SK-N-SH treated with all-trans-retinoic acid at 6 μM for 48 hours (cell line): ENCODE results near the gene RBP2.

Source experiments
- ATAC-seq: fragments of 200-7000 bp; cut with Tn5 transposase; 3 replicates; pipeline ENCODE4 v1.9.1; 2020; ENCODE audit warnings: mild to moderate bottlenecking, moderate library complexity
- ARNTL ChIP-seq: fragments of 450-650 bp; formaldehyde crosslinking; IDR thresholded peaks from 2 replicates; pipeline ENCODE4 v1.5.0; 2020; ENCODE audit warnings: low read depth, mild to moderate bottlenecking, moderate library complexity, borderline replicate concordance
- BACH2 ChIP-seq: fragments of 250-450 bp; sonication (Bioruptor Pico); IDR thresholded peaks from 2 replicates; pipeline ENCODE4 v1.9.0; 2021; ENCODE audit warnings: mild to moderate bottlenecking, borderline replicate concordance
- CSDC2 ChIP-seq: fragments of 250-450 bp; sonication (Bioruptor Pico); IDR thresholded peaks from 2 replicates; pipeline ENCODE4 v1.5.0; 2020; ENCODE audit warnings: mild to moderate bottlenecking, moderate library complexity
- CSRNP3 ChIP-seq: fragments of 250-450 bp; sonication (Bioruptor Pico); IDR thresholded peaks from 2 replicates; pipeline ENCODE4 v1.5.1; 2021; ENCODE audit warnings: mild to moderate bottlenecking, moderate library complexity
- ESRRG ChIP-seq: fragments of 250-450 bp; sonication (Bioruptor Pico); IDR thresholded peaks from 2 replicates; pipeline ENCODE4 v1.6.1; 2021; ENCODE audit warnings: mild to moderate bottlenecking
- GLIS3 ChIP-seq: fragments of 250-450 bp; sonication (Bioruptor Pico); IDR thresholded peaks from 2 replicates; pipeline ENCODE4 v1.5.0; 2020; ENCODE audit warnings: mild to moderate bottlenecking, moderate library complexity
- OSR1 ChIP-seq: fragments of 250-450 bp; sonication (Bioruptor Pico); IDR thresholded peaks from 2 replicates; pipeline ENCODE4 v1.8.0; 2022; ENCODE audit warnings: moderate library complexity, mild to moderate bottlenecking, inconsistent platforms
- POU6F1 ChIP-seq: fragments of 250-450 bp; sonication (Bioruptor Pico); IDR thresholded peaks from 2 replicates; pipeline ENCODE4 v1.8.0; 2021; ENCODE audit warnings: low read depth, mild to moderate bottlenecking, moderate library complexity, borderline replicate concordance
- PPARA ChIP-seq: fragments of 250-450 bp; sonication (Bioruptor Pico); IDR thresholded peaks from 2 replicates; pipeline ENCODE4 v1.5.0; 2020; ENCODE audit warnings: mild to moderate bottlenecking, borderline replicate concordance
- RARB ChIP-seq: fragments of 250-450 bp; sonication (Bioruptor Pico); IDR thresholded peaks from 2 replicates; pipeline ENCODE4 v1.8.0; 2021; ENCODE audit warnings: mild to moderate bottlenecking, moderate library complexity
- SNAI2 ChIP-seq: fragments of 250-450 bp; sonication (Bioruptor Pico); IDR thresholded peaks from 2 replicates; pipeline ENCODE4 v1.5.0; 2020; ENCODE audit warnings: mild to moderate bottlenecking, moderate library complexity
- TCF4 ChIP-seq: fragments of 250-450 bp; sonication (Bioruptor Pico); IDR thresholded peaks from 2 replicates; pipeline ENCODE4 v1.8.0; 2021; ENCODE audit warnings: mild to moderate bottlenecking, moderate library complexity, borderline replicate concordance
- TOX ChIP-seq: fragments of 250-450 bp; sonication (Bioruptor Pico); IDR thresholded peaks from 2 replicates; pipeline ENCODE4 v1.8.0; 2021; ENCODE audit warnings: mild to moderate bottlenecking, moderate library complexity, borderline replicate concordance
- ZC3H10 ChIP-seq: fragments of 250-450 bp; sonication (Bioruptor Pico); IDR thresholded peaks from 2 replicates; pipeline ENCODE4 v1.5.1; 2021; ENCODE audit warnings: mild to moderate bottlenecking, moderate library complexity
- ZNF565 ChIP-seq: fragments of 450-650 bp; formaldehyde crosslinking; conservative IDR thresholded peaks from 2 replicates; pipeline ENCODE4 v1.5.0; 2020; ENCODE audit warnings: low read depth, mild to moderate bottlenecking, moderate library complexity
- ZNF70 ChIP-seq: fragments of 450-650 bp; formaldehyde crosslinking; IDR thresholded peaks from 2 replicates; pipeline ENCODE4 v1.5.0; 2020; ENCODE audit warnings: mild to moderate bottlenecking, moderate library complexity
- ZNF8 ChIP-seq: fragments of 450-650 bp; formaldehyde crosslinking; IDR thresholded peaks from 2 replicates; pipeline ENCODE4 v1.5.0; 2020; ENCODE audit warnings: mild to moderate bottlenecking, moderate library complexity
- TF ChIP-seq, protein P1 (sequence below): fragments of 250-450 bp; sonication (Bioruptor Pico); IDR thresholded peaks from 2 replicates; pipeline ENCODE4 v1.8.0; 2020; ENCODE audit warnings: mild to moderate bottlenecking, moderate library complexity, borderline replicate concordance
- TF ChIP-seq, protein P2 (sequence below): fragments of 250-450 bp; sonication (Bioruptor Pico); IDR thresholded peaks from 2 replicates; pipeline ENCODE4 v1.5.1; 2020; ENCODE audit warnings: low read depth, mild to moderate bottlenecking, moderate library complexity

Gene RBP2

DNA sequence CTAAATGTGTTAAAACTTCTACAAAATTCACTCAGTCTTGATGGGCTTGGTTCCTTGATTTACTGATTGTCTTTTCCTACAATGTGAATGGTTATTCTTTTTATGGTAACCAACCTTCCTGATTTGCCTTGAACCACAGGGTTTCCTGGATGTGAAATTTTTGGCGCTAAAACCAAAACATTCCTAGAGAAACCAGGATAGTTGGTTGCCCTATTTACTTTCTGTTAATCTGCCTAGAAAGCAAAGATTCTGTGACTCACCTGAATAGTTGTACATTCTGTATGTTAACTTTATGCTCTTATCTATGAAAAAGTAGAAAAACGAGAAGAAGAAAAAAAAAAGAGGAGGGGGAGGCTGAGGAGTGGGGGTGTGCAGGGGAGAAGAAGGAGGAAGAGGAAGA, 23.2 kb upstream of the RBP2 start:
- ATAC-seq: no peak
- no peak for TF ChIP-seq ZC3H10
- TF ChIP-seq PPARA: no peak
- TF ChIP-seq RARB (CRISPR knock-in tag): no peak
- TF ChIP-seq ESRRG (CRISPR knock-in tag): no peak

DNA sequence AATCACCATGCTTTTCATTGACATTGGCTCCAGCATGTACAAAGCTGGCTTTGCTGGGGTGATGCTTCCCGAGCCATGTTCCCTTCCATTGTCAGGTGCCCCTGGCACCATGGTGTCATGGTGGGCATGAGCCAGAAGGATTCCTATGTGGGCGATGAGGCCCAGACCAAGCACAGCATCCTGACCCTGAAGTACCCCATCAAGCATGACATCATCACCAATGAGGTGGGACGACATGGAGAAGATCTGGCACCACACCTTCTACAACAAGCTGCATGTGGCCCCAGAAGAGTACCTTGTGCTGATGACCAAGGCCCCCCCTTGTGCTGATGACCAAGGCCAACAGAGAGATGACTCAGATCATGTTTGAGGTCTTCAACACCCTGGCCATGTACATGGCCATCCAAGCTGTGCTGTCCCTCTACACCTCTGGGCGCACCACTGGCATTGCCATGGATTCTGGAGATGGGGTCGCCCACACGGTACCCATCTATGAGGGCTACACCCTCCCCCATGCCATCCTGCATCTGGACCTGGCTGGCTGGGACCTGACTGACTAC, 17.6 kb upstream of the RBP2 start:
- no peak for TF ChIP-seq CSRNP3 (CRISPR knock-in tag)
- TF ChIP-seq ARNTL (CRISPR knock-in tag): no peak
- TF ChIP-seq ZC3H10: no peak
- TF ChIP-seq BACH2 (CRISPR knock-in tag): no peak
- no peak for TF ChIP-seq TOX (CRISPR knock-in tag)
- TF ChIP-seq SNAI2 (CRISPR knock-in tag): no peak
- no peak for ATAC-seq

GRCh38 chr3:139491966-139492365, 15.7 kb upstream of the RBP2 start:
- ATAC-seq: no peak

GRCh38 chr3:139491027-139491700, 14.8 kb upstream of the RBP2 start:
- ATAC-seq: no peak
- no peak for TF ChIP-seq CSRNP3 (CRISPR knock-in tag)
- TF ChIP-seq OSR1 (CRISPR knock-in tag): no peak
- TF ChIP-seq ZNF565 (CRISPR knock-in tag): no peak

More at GRCh38 chr3:139491966-139492365, 15.7 kb upstream of the RBP2 start:
- no peak for TF ChIP-seq ESRRG (CRISPR knock-in tag)
- TF ChIP-seq GLIS3 (CRISPR knock-in tag): no peak
- no peak for TF ChIP-seq TCF4 (CRISPR knock-in tag)
- TF ChIP-seq ARNTL (CRISPR knock-in tag): no peak
- TF ChIP-seq ZNF565 (CRISPR knock-in tag): no peak
- TF ChIP-seq PPARA: no peak
- TF ChIP-seq ZNF70: no peak
- TF ChIP-seq, protein P1, sequence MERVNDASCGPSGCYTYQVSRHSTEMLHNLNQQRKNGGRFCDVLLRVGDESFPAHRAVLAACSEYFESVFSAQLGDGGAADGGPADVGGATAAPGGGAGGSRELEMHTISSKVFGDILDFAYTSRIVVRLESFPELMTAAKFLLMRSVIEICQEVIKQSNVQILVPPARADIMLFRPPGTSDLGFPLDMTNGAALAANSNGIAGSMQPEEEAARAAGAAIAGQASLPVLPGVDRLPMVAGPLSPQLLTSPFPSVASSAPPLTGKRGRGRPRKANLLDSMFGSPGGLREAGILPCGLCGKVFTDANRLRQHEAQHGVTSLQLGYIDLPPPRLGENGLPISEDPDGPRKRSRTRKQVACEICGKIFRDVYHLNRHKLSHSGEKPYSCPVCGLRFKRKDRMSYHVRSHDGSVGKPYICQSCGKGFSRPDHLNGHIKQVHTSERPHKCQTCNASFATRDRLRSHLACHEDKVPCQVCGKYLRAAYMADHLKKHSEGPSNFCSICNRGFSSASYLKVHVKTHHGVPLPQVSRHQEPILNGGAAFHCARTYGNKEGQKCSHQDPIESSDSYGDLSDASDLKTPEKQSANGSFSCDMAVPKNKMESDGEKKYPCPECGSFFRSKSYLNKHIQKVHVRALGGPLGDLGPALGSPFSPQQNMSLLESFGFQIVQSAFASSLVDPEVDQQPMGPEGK (CRISPR knock-in tag): no peak
- TF ChIP-seq, protein P2, sequence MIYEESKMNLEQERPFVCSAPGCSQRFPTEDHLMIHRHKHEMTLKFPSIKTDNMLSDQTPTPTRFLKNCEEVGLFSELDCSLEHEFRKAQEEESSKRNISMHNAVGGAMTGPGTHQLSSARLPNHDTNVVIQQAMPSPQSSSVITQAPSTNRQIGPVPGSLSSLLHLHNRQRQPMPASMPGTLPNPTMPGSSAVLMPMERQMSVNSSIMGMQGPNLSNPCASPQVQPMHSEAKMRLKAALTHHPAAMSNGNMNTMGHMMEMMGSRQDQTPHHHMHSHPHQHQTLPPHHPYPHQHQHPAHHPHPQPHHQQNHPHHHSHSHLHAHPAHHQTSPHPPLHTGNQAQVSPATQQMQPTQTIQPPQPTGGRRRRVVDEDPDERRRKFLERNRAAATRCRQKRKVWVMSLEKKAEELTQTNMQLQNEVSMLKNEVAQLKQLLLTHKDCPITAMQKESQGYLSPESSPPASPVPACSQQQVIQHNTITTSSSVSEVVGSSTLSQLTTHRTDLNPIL: no peak
- no peak for TF ChIP-seq TOX (CRISPR knock-in tag)
- no peak for TF ChIP-seq CSDC2
- no peak for TF ChIP-seq BACH2 (CRISPR knock-in tag)
- no peak for TF ChIP-seq ZNF8 (CRISPR knock-in tag)

- no peak for ATAC-seq
- TF ChIP-seq SNAI2 (CRISPR knock-in tag): no peak
- TF ChIP-seq ESRRG (CRISPR knock-in tag): no peak
- no peak for TF ChIP-seq ZNF70
- no peak for TF ChIP-seq RARB (CRISPR knock-in tag)
- TF ChIP-seq, protein P1 (CRISPR knock-in tag): no peak
- no peak for TF ChIP-seq OSR1 (CRISPR knock-in tag)
- no peak for TF ChIP-seq PPARA
- TF ChIP-seq, protein P2: no peak
- TF ChIP-seq POU6F1 (CRISPR knock-in tag): no peak
- no peak for TF ChIP-seq BACH2 (CRISPR knock-in tag)
- TF ChIP-seq GLIS3 (CRISPR knock-in tag): no peak
- no peak for TF ChIP-seq ZC3H10
Measured at GRCh38 chr3:139482206-139482605, 5.9 kb upstream of the RBP2 start.
